CMK (cell line): Measurements from ENCODE around the gene KCNJ10.

Experiments
- DNase-seq: peaks from one replicate; pipeline ENCODE4 v3.0.0-alpha.2; 2010; ENCODE audit warnings: low read depth

KCNJ10 gene

GRCh38 chr1:160098852-160099561, 29.0 kb upstream of the KCNJ10 start:
- peak; percentile 77 for DNase-seq

- peak; percentile 83 for DNase-seq
Measured at GRCh38 chr1:160097911-160098851, 28.2 kb upstream of the KCNJ10 start, which contains the start of gene IGSF8. Gene IGSF8, minus strand, starts transcription at chr1:160098619. Its CDS starts 147 bp downstream, at chr1:160098472.

- DNase-seq, result no peak
Measured at GRCh38 chr1:160097151-160097910, 27.4 kb upstream of the KCNJ10 start.

- DNase-seq, result no peak
Measured at GRCh38 chr1:160096274-160097116, 26.5 kb upstream of the KCNJ10 start.

- no peak for DNase-seq
Measured at GRCh38 chr1:160095382-160096105, 25.6 kb upstream of the KCNJ10 start.

- DNase-seq, result no peak
Measured at GRCh38 chr1:160094806-160095205, 24.8 kb upstream of the KCNJ10 start.

GRCh38 chr1:160094291-160094625, 24.3 kb upstream of the KCNJ10 start:
- no peak for DNase-seq

- DNase-seq, result no peak
Measured at GRCh38 chr1:160093624-160094290, 23.8 kb upstream of the KCNJ10 start.

GRCh38 chr1:160093069-160093395, 23.1 kb upstream of the KCNJ10 start:
- no peak for DNase-seq

- no peak for DNase-seq
Measured at GRCh38 chr1:160092366-160093068, 22.6 kb upstream of the KCNJ10 start.

- DNase-seq, result no peak
Measured at GRCh38 chr1:160091666-160092223, 21.8 kb upstream of the KCNJ10 start.

- no peak for DNase-seq
Measured at GRCh38 chr1:160090760-160091159, 20.8 kb upstream of the KCNJ10 start.

- no peak for DNase-seq
Measured at GRCh38 chr1:160089883-160090282, 19.9 kb upstream of the KCNJ10 start.

- DNase-seq, result no peak
Measured at GRCh38 chr1:160087118-160087662, 17.2 kb upstream of the KCNJ10 start.

- no peak for DNase-seq
Measured at GRCh38 chr1:160086456-160086892, 16.5 kb upstream of the KCNJ10 start.

GRCh38 chr1:160085686-160086455, 15.9 kb upstream of the KCNJ10 start:
- peak; percentile 65 for DNase-seq

GRCh38 chr1:160084771-160085321, 14.9 kb upstream of the KCNJ10 start:
- DNase-seq, result no peak
